ENCODE measurements around the gene DTYMK. TPM values are rescaled to one million over a fixed set of nuclear protein-coding genes. Genes with fewer than 3 reads are reported as not detected.

The DTYMK gene
- polyA plus RNA-seq, 2 of the 4 experiments (the other 2 are of a cell fraction) = 68.7 to 99.5 TPM

GRCh38 chr2:241726459-241726858 is 39.8 kb upstream of the DTYMK start:
- Histone ChIP-seq H3K9me3 (peaks cover 14% of the 10 kb centered on the region), H3K4me2 (no peak overlapping the region), H3K4me3 (no peak overlapping the region), H3K4me1 (no peaks in the 10 kb centered on the region), H3K27ac (no peak overlapping the region)
- ChIA-PET CTCF (interaction anchor here (0.9 to 1.0 kb wide), 2 partner anchors 11 to 23 kb away, joined by 3 to 4 read pairs; no protein-coding TSS in a partner anchor), POLR2A (no interaction called here)
- ATAC-seq (no peak), FAIRE-seq (no peak), DNase-seq (ENCODE audit: low read depth in 1 of 2, low spot score in 1 of 2) (no peak)
- TF ChIP-seq ATOH8 (CRISPR knock-in tag; IDR thresholded peaks at IDR 0.05; ENCODE audit: low read depth) (no peak), NPAS2 (CRISPR knock-in tag; IDR thresholded peaks at IDR 0.05; ENCODE audit: borderline replicate concordance) (no peak), SREBF2 (IDR thresholded peaks at IDR 0.05) (no peak), RFX5 (IDR thresholded peaks at IDR 0.05) (no peak), ELK1 (IDR thresholded peaks at IDR 0.05; ENCODE audit: low read depth, low read length) (no peak), BHLHE40 (IDR thresholded peaks at IDR 0.05; ENCODE audit: low read depth, low read length) (no peak), PBX3 (IDR thresholded peaks at IDR 0.05) (no peak), RCOR1 (IDR thresholded peaks at IDR 0.05; ENCODE audit: low read depth, low read length) (no peak)
- 96% methylated on average over 16 of the region's 16 CpGs for whole genome bisulfite sequencing (ENCODE audit: missing lambda C conversion rate)

GRCh38 chr2:241724975-241725870 is 38.6 kb upstream of the DTYMK start:
- no peak overlapping the region for H3K27ac ChIP-seq
- no peak overlapping the region for H3K4me3 ChIP-seq
- ChIA-PET POLR2A (no interaction called here), CTCF (interaction anchor here (0.6 to 2.6 kb wide), 4 partner anchors 8 to 25 kb away, joined by 3 to 11 read pairs (median 4); partner anchors contain the start of gene D2HGDH)
- DNase-seq (ENCODE audit: low read depth in 1 of 2, low spot score in 1 of 2) (no peak), FAIRE-seq (no peak), ATAC-seq (no peak)
- 96% methylated on average over 46 of the region's 76 CpGs for WGBS (ENCODE audit: missing lambda C conversion rate)
- H3K4me2 ChIP-seq = no peak overlapping the region
- H3K4me1 ChIP-seq = no peaks in the 10 kb centered on the region
- TF ChIP-seq FOXS1 (CRISPR knock-in tag; IDR thresholded peaks at IDR 0.05) (no peak), POLR2AphosphoS2 (conservative IDR thresholded peaks at IDR 0.05; ENCODE audit: low read length) (no peak), MYC (IDR thresholded peaks at IDR 0.05; ENCODE audit: borderline replicate concordance, low read length) (no peak), PBX3 (IDR thresholded peaks at IDR 0.05) (no peak), GATA3 (IDR thresholded peaks at IDR 0.05; ENCODE audit: borderline replicate concordance) (no peak)
- H3K9me3 ChIP-seq = peaks cover 14% of the 10 kb centered on the region

- WGBS (ENCODE audit: missing lambda C conversion rate) = 93% methylated on average over 39 of the region's 41 CpGs
- DNase-seq (ENCODE audit: low read depth in 1 of 2, low spot score in 1 of 2) = no peak
- no peak for FAIRE-seq
- ChIA-PET CTCF (interaction anchor here (0.9 to 2.6 kb wide), 4 partner anchors 8 to 154 kb away, joined by 3 to 11 read pairs (median 3); partner anchors contain the start of gene D2HGDH), POLR2A (no interaction called here)
- peak in 1 of 2 experiments; percentile 37; a peak in 3 of 6 replicates for ATAC-seq
- Histone ChIP-seq H3K4me3 (no peak overlapping the region), H3K9me3 (peaks cover 14% of the 10 kb centered on the region), H3K4me2 (no peak overlapping the region), H3K27ac (no peak overlapping the region), H3K4me1 (no peaks in the 10 kb centered on the region)
- TF ChIP-seq ESRRA (IDR thresholded peaks at IDR 0.05; ENCODE audit: borderline replicate concordance, low read length) = no peak
- no peak for TF ChIP-seq ZFP36 (IDR thresholded peaks at IDR 0.05; ENCODE audit: borderline replicate concordance, partially characterized antibody)
- TF ChIP-seq JUN (IDR thresholded peaks at IDR 0.05) = no peak
- TF ChIP-seq HDAC2 (IDR thresholded peaks at IDR 0.05) = no peak
- TF ChIP-seq NR3C1 (IDR thresholded peaks at IDR 0.05) = no peak
- TF ChIP-seq HOXB13 (CRISPR knock-in tag; IDR thresholded peaks at IDR 0.05; ENCODE audit: low read depth) = no peak
- TF ChIP-seq ELK1 (IDR thresholded peaks at IDR 0.05; ENCODE audit: low read depth, low read length) = no peak
- TF ChIP-seq GATA3 (IDR thresholded peaks at IDR 0.05; ENCODE audit: borderline replicate concordance) = no peak
- no peak for TF ChIP-seq MAX (IDR thresholded peaks at IDR 0.05)
- TF ChIP-seq POLR2A (IDR thresholded peaks at IDR 0.05; ENCODE audit: low read length) = no peak
- TF ChIP-seq E2F6 (IDR thresholded peaks at IDR 0.05; ENCODE audit: borderline replicate concordance, low read depth) = no peak
- no peak for TF ChIP-seq TFCP2L1 (CRISPR knock-in tag; IDR thresholded peaks at IDR 0.05)
- TF ChIP-seq FOSL2 (IDR thresholded peaks at IDR 0.05) = no peak
- TF ChIP-seq FOSL2 (CRISPR knock-in tag; IDR thresholded peaks at IDR 0.05) = no peak
Measured at GRCh38 chr2:241724259-241724974, 37.8 kb upstream of the DTYMK start.

Measured in A549 (cell line).